GM13976 (cell line): ENCODE measurements around the gene GPRASP1.

Source experiments
- DNase-seq: peaks from one replicate; pipeline ENCODE4 v3.0.0; 2012; ENCODE audit warnings: low spot score
- in situ Hi-C: fragments of 300-500 bp; cut with MboI; formaldehyde crosslinking; loops from one replicate; pipeline ENCODE4 v1.12.0; 2022; ENCODE audit warnings: low sequenced_read_pairs, mixed read lengths, inconsistent platforms; ENCODE audit not compliant: unreplicated experiment
- TF ChIP-seq, protein P1 (sequence below): IDR thresholded peaks from 2 replicates; pipeline ENCODE4 v1.5.1; 2012; ENCODE audit warnings: borderline replicate concordance, mild to moderate bottlenecking; ENCODE audit not compliant: insufficient read depth; ENCODE audit errors: extremely low read depth, missing control alignments, control extremely low read depth

Gene GPRASP1, protein sequence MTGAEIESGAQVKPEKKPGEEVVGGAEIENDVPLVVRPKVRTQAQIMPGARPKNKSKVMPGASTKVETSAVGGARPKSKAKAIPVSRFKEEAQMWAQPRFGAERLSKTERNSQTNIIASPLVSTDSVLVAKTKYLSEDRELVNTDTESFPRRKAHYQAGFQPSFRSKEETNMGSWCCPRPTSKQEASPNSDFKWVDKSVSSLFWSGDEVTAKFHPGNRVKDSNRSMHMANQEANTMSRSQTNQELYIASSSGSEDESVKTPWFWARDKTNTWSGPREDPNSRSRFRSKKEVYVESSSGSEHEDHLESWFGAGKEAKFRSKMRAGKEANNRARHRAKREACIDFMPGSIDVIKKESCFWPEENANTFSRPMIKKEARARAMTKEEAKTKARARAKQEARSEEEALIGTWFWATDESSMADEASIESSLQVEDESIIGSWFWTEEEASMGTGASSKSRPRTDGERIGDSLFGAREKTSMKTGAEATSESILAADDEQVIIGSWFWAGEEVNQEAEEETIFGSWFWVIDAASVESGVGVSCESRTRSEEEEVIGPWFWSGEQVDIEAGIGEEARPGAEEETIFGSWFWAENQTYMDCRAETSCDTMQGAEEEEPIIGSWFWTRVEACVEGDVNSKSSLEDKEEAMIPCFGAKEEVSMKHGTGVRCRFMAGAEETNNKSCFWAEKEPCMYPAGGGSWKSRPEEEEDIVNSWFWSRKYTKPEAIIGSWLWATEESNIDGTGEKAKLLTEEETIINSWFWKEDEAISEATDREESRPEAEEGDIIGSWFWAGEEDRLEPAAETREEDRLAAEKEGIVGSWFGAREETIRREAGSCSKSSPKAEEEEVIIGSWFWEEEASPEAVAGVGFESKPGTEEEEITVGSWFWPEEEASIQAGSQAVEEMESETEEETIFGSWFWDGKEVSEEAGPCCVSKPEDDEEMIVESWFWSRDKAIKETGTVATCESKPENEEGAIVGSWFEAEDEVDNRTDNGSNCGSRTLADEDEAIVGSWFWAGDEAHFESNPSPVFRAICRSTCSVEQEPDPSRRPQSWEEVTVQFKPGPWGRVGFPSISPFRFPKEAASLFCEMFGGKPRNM (N-terminal part only)

DNA sequence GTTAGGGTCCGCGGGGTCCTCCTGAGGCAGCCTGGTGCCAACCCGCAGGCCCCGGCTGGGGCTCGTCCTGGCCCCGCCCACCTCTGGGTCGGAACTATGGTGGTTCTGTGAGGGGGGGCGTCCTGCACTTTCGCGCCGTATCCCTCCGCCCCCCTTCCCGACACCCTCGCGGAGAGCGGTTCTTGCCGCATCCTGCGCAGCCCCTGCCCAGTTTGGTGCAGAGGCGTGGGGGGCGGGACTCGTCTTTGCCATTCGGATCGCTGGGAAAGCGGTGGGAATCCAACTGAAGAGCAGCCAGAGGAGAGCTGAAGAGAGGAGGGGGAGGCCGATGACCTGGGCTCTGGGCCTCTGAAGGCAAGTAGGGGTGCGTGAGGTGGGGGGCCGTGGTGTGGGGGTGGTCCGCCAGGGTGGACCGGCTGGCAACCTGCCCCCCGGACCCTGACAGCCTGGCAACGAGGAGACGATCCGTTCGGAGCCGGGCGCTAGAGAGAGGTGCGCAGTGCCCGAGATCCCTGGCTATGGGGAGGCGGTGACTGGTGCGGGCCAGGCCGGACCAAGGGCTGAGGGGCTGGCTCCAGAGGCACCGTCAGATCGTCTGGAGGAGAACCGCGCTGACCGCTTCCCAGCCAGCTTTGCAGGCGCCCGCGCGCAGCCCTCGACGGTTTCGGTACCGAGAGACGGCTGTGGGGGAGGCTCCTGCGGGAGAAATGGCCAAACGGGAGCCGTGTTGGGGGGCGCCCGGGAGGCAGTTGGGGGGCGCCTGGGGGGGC is at the start of gene GPRASP1:
GPRASP1 (plus strand) TSS at position 242 of the 770 bp plus-strand sequence. CDS start 2,431 bp downstream, outside the sequence.
- DNase-seq = peak; percentile 30
- TF ChIP-seq, protein P1, sequence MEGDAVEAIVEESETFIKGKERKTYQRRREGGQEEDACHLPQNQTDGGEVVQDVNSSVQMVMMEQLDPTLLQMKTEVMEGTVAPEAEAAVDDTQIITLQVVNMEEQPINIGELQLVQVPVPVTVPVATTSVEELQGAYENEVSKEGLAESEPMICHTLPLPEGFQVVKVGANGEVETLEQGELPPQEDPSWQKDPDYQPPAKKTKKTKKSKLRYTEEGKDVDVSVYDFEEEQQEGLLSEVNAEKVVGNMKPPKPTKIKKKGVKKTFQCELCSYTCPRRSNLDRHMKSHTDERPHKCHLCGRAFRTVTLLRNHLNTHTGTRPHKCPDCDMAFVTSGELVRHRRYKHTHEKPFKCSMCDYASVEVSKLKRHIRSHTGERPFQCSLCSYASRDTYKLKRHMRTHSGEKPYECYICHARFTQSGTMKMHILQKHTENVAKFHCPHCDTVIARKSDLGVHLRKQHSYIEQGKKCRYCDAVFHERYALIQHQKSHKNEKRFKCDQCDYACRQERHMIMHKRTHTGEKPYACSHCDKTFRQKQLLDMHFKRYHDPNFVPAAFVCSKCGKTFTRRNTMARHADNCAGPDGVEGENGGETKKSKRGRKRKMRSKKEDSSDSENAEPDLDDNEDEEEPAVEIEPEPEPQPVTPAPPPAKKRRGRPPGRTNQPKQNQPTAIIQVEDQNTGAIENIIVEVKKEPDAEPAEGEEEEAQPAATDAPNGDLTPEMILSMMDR = no peak
- in situ Hi-C loops = no loop called here

DNA sequence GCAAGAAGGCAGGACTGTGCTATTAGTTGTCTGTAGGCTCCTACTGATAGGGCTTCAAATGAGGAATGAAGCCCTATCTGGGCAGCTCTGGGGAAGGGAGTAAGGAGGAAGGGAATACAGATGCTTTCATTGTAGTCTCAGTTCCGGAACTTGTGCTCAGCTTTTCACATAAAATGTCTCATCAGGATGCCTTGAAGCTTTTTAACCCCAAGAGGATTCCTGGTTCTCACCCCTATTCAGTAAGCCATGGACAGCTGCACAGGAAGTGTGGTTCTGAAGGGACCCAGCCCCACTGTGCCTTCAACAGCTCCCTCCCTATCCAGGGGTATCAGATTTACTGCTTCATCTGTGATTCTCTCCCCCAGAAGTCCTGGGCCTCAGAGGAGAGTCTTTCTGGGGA is 47.0 kb upstream of the GPRASP1 start:
- in situ Hi-C loops = no loop called here
- TF ChIP-seq, protein P1 = no peak
- no peak for DNase-seq

DNA sequence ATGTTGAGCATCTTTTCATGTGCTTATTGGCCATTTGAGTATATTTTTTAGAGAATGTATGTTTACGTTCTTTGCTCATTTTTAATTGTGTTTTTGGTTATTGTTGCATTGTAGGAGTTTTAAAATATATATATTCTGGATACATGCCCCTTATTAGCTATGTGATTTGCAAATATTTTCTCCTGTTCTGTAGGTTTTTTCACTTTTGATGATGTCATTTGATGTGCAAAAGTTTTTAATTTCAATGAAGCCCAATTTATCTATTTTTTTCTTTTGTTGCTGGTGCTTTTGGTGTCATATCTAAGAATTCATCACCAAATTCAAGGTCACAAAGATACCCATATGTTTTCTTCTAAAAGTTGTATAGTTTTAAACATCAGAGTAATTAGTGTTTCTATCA is 45.2 kb upstream of the GPRASP1 start:
- in situ Hi-C loops = no loop called here
- no peak for DNase-seq
- TF ChIP-seq, protein P1 = no peak

DNA sequence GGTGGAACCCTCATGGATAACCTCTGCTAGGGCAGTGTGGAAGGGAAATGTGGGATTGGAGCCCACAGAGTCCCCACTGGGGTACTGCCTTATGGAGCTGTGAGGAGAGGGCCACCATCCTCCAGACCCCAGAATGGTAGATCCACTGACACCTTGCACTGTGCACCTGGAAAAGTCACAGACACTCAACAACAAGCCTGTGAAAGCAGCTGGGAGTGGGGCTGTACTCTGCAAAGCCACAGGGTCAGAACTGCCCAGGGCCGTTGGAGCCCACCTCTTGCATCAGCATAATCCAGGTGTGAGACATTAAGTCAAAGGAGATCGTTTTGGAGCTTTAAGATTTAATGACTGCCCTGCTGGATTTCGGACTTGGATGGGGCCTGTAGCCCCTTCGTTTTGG is 40.4 kb upstream of the GPRASP1 start:
- in situ Hi-C loops = no loop called here
- DNase-seq = no peak
- TF ChIP-seq, protein P1 = no peak

DNA sequence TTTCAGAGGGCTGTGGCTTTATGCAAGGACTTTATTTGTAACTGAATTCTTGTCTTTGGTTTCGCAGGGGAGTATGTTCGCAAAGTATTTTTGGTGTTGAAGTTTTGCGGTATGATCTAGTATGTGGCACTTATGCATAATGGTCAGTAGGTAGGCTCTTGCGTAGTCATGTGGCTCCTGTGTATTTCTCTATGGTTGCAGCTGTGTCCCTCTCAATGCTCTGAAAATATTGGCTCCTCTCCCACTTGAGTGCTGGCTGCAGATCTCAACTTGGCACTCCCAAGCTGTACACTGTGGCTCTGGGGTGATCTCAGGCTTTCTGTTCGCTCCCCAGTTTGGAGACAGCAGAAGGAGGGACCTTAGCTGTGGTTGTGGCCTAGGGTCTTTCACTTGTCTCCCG is 27.2 kb upstream of the GPRASP1 start:
- no peak for DNase-seq
- in situ Hi-C loops = no loop called here

More for the DNA sequence above, 27.2 kb upstream of the GPRASP1 start:
- TF ChIP-seq, protein P1 = no peak
